Stomach (tissue), 4 donors: ENCODE measurements around the gene ANKRD53.

Experiments used
- CTCF ChIP-seq, 7 experiments: fragments of 450-650 bp in 4 of 7; fragments of 200-600 bp in 3 of 7; sonication (generic) in 3 of 7; IDR thresholded peaks; one replicate each; pipeline ENCODE4 v1.5.1; 2016 to 2019; ENCODE audit warnings: antibody characterized with exemption in 7 of 7, control low read depth in 2 of 7, mild to moderate bottlenecking in 1 of 7
- EP300 ChIP-seq: sonication (generic); formaldehyde crosslinking; IDR thresholded peaks from one replicate; pipeline ENCODE4 v1.6.1; 2017; ENCODE audit warnings: antibody characterized with exemption
- POLR2A ChIP-seq, 4 donors: fragments of 450-650 bp; IDR thresholded peaks; one replicate each; pipeline ENCODE4 v1.6.1; 2016; ENCODE audit warnings: antibody characterized with exemption in 4 of 4, control low read depth in 2 of 4, mild to moderate bottlenecking in 1 of 4, moderate library complexity in 1 of 4
- POLR2AphosphoS5 ChIP-seq, 3 donors: sonication (generic); formaldehyde crosslinking; IDR thresholded peaks; one replicate each; pipeline ENCODE4 v1.6.1; 2016; ENCODE audit warnings: antibody characterized with exemption in 3 of 3

GRCh38 chr2:70975237-70975636 lies 3.2 kb upstream of the ANKRD53 start:
- TF ChIP-seq POLR2A (IDR thresholded peaks at IDR 0.05): no peak
- TF ChIP-seq EP300: no peak
- TF ChIP-seq CTCF (IDR thresholded peaks at IDR 0.05): no peak
- TF ChIP-seq POLR2AphosphoS5 (IDR thresholded peaks at IDR 0.05): no peak
